ENCODE measurements around the gene CMIP.

GRCh38 chr16:81450783-81451491 lies 6.3 kb downstream of the CMIP start:
- TF ChIP-seq, protein P1, sequence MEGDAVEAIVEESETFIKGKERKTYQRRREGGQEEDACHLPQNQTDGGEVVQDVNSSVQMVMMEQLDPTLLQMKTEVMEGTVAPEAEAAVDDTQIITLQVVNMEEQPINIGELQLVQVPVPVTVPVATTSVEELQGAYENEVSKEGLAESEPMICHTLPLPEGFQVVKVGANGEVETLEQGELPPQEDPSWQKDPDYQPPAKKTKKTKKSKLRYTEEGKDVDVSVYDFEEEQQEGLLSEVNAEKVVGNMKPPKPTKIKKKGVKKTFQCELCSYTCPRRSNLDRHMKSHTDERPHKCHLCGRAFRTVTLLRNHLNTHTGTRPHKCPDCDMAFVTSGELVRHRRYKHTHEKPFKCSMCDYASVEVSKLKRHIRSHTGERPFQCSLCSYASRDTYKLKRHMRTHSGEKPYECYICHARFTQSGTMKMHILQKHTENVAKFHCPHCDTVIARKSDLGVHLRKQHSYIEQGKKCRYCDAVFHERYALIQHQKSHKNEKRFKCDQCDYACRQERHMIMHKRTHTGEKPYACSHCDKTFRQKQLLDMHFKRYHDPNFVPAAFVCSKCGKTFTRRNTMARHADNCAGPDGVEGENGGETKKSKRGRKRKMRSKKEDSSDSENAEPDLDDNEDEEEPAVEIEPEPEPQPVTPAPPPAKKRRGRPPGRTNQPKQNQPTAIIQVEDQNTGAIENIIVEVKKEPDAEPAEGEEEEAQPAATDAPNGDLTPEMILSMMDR (IDR thresholded peaks at IDR 0.05; ENCODE audit: insufficient read depth, low read length, poor library complexity, severe bottlenecking): no peak
- no peak for TF ChIP-seq EZH2phosphoT487 (conservative IDR thresholded peaks at IDR 0.05; ENCODE audit: low read length)
